ENCODE data around the gene TMEM179B.
"Not testable (repeated sequence)": the region's sequence is repeated elsewhere in the genome, so short reads cannot be mapped to it uniquely, and the experiment has no call there.

The TMEM179B gene

GRCh38 chr11:62791501-62792201 is 4.4 kb downstream of the TMEM179B start, which contains the start of gene TMEM223:
Gene TMEM223 (minus strand): TSS chr11:62792006. CDS start chr11:62791994, 12 bp downstream.
- peak; percentile 94 for DNase-seq

GRCh38 chr11:62792202-62792575 is 5.0 kb downstream of the TMEM179B start:
- no peak for DNase-seq

DNA sequence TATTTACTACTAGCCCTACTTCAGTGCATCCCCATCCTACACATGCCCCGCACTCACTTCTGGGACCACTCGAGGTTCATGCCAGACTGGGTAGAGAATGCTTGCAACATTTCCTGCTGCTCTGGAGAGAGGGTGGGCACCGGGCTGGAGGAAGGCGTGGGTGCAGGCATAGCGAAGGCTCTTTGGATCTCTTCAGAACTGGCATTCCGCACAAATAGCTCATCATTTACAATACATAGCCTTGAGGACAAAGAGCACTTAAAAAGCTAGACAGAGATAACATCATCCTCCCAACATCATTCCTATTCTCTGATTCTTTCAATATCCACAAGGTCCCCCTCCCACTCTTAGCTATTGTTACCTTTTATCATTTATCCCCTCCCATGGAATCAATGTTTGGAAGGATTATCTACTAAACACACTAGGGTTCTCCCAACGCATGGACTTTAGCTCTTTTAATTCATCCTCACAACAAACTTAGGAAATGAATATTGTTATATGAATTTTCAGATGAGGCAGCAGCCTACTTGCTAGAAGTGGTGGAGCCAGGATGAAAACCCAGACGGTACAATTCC is 7.1 kb downstream of the TMEM179B start:
- no peak for DNase-seq

DNA sequence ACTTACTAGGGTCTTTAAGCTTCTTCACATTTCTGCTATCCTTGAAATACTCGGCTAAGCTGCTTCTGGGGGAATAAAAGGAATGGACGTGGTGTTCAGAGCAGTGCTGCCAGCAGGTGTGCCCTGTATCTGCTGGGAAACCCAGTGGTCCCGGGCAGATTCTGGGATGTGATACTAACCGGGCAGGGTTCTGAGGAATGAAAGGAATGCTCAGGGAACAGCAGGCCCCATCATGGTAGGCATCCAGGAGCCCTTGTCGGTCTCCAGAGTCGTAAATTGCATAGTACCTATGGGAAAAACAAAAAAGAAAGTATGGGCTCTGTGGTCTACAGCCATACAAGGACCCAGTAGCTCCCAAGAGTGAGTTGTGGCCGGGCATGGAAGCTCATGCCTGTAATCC is 9.1 kb downstream of the TMEM179B start:
- DNase-seq = no peak

- no peak for DNase-seq
Measured at GRCh38 chr11:62799486-62799885, 12.3 kb downstream of the TMEM179B start.

GRCh38 chr11:62801071-62801470 is 13.9 kb downstream of the TMEM179B start:
- no peak for DNase-seq

DNA sequence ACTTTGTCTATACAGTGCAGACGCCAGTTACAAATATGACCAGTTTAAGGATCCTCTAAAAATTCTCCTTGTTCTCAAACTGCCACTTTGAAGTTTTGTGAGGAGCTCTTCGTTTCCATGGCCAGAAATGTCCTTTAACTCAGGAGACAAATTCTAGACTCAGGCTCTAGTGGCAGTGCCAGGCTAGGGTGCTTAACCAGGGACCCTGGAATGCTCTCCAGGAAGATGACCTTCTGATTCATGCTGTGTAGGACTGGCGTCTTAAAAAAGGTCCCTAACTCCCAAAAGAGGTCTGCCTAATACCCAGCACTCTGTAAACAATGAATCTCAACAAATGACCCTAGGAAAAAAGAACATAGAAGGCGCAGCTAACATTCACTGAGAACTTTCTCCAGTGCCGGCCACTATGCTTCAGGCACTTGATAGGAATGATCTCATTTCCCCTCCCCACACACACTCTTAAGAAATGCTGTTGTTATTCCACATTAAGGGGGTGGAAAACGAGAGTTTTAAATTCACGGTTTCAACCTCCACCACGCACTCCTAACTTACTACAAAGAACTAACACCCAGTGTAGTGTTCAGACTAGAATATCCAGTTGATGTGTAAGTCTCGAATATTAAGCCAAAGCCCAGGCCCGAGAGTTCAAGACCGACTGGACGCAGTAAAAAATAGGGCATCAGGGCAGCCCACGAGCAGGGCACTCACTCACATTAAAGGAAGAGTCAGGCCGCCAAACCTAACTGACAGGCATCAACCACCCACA is 17.3 kb downstream of the TMEM179B start:
- DNase-seq = no peak

DNA sequence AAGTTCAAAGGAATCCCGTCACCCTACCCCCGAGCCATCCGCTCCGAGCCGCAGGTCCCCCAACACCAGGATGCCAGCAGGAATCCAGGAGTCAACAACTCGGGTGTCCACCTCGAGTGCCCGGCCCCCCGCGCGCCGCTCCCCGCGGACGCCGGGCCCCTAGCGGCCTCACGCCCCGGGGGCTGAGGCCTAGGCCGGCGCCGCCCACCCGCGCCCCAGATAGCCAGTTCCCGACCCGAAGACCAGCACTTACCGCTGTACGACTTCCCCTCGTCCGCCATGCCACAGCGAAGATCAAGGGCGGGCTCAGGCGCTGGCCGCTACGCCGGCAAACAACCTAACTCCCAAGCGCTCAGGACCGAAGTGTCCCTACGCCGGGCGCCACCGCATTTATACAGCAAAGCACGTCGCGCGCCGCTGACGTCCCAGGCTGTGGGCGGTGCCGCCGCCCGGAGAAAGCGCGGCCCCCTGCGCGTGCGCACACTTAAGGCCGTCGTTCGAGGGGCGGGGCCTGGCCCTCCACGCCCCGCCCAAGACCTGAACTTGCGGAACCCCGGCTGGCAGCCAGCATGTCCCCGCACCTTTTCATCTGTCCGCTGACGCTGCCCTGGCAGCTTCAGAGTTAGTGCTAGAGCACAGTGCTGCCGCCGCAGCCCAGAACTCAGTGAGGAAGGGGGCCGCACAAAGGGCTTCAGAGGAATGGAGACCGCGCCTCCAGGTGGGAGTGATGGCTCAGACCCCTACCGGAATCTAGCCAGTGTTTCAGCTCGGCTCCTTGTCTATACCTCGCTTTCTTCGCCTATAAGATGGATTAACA is 18.1 kb downstream of the TMEM179B start, which contains the start of gene NXF1:
Gene NXF1, minus strand, starts transcription at position 365 of the 817 bp plus-strand sequence. Its CDS starts 84 bp downstream, at position 281.
- DNase-seq = peak; percentile 97

- DNase-seq = peak; percentile 32
Measured at GRCh38 chr11:62805961-62806441, 18.8 kb downstream of the TMEM179B start.

DNA sequence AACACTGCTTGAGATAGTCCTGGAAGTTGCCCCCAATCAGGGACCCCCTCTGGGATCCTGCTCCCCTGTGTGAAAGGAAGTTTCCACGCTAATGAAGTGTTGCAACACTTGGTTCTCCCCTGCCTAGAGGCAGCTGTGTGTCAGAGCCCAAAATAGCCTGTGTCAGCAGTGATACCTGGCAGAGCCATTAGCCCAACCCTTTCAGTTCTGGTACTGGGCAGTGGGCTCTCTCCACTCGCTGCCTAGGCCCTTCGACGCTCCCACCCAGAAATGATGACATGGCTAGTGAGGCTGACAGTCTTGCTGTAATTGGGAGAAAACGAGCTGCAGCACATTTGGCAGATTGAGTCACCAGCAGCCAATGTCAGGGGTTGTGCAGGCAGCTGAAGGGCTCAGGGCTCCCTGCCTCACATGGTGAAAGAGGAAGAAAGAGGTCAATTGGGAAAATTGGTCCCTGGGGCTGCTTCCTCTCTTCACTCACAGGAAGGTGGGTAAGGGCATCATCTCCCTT is 19.5 kb downstream of the TMEM179B start:
- DNase-seq = no peak

- DNase-seq = no peak
Measured at GRCh38 chr11:62810748-62811147, 23.5 kb downstream of the TMEM179B start.

- DNase-seq = no peak
Measured at GRCh38 chr11:62811659-62812058, 24.5 kb downstream of the TMEM179B start.

DNA sequence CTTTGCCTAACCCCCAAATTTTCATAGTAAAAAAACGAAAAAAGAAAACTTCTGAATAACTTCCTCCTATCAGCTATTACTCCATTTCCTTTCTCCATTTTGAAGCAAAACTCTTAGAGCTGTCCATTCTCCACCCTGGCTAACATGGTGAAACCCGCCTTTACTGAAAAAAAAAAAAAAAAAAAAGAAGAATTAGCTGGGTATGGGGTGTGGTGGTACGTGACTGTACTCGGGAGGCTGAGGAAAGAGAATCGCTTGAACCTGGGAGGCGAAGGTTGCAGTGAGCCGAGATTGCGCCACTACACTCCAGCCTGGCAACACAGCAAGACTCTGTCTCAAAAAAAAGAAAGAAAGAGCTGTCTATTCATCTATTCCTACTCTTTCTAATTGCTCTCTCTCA is 29.4 kb downstream of the TMEM179B start:
- DNase-seq = no peak

GRCh38 chr11:62817129-62817528 is 29.9 kb downstream of the TMEM179B start:
- DNase-seq = no peak

GRCh38 chr11:62823677-62824076 is 36.5 kb downstream of the TMEM179B start:
- no peak for DNase-seq

- DNase-seq = not testable (repeated sequence)
Measured at GRCh38 chr11:62828130-62828529, 40.9 kb downstream of the TMEM179B start.

- no peak for DNase-seq
Measured at GRCh38 chr11:62830904-62831519, 43.8 kb downstream of the TMEM179B start.

DNA sequence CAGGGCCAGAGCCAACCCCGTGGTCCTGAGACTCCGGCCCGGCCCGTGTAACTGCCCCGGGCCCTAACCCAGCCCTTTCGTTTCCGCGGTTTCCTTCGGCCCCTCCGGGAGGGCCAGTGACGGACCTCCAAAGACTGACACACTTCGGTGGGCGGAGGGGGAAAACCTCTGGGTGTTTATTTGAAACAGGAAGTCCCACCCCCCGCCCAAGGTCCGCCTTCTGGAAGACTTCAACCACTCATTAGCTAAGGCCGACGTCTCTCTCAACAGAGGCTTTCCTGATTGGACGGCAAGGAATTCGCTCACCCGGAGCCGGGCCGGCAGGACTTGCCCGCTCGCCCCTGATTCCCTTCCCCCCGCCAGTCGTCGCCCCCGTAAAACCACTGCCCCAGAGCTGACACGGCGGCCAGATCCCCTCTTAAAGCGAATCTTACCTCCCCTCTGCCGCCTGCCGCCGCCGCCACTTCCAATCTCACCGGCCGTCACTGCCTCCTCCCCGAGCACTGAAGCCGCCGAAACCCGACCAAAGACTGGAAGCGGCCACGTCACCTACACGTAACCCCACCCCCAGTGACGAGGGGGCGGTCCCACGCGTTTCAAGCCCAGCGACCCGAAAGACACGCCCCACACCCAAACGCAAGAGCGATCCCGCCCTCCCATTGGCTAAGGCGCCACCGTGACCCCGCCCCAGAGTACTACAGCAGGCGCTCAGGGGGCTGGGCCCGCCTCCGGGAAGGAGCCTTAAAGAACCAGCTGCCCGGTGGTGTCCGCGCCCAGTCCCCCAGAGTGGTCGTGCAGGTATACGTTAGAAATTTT is 44.5 kb downstream of the TMEM179B start, which contains the start of gene STX5:
Gene STX5, minus strand, starts transcription at position 532 of the 816 bp plus-strand sequence. CDS start 808 bp downstream, outside the sequence.
- peak; percentile 100 for DNase-seq

DNA sequence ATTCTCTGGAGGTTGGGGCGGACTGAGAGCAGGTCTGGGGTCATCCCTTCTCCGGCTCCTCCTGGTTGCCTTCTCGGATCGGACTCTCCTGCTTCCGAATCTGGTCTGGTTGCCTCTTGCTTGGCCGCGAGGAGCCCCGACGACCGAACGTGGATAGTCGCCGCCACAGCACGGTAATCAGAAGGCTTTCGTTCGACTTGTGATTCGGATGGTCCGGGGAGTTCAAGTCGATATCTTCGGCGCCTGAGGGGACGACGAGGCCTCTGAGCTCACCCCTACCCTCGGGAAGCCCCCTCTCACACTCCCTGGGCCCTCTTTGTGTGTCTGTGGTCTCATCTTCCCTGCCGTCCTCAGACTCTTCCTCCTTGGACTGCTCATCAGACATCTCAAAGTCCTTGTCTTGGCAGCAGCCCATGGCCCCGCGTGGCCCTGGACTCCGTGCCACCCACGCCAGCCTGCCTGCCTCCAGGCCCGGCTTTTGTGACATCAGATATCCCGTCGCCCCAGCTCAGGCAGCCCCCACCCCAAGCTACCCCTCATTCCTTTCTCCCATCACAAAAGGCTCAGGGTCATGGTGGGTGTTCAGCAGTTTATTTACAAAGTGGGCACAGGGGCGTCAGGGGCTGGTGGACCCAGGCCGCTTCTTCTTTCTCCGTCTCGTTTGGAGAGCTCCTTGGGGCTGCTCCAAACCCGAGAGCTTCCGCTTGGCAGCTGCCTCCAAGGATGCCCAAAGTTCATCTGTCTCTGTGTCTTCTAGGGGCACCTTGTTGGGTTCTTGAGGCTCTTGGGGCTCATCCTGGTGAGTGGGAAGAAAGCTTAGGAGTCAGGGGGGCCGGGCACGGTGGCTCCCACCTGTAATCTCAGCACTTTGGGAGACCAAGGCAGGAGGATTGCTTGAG is 45.4 kb downstream of the TMEM179B start, which contains the start of gene TEX54:
Gene TEX54, minus strand, starts transcription at position 506 of the 899 bp plus-strand sequence.
- DNase-seq = peak; percentile 25

DNA sequence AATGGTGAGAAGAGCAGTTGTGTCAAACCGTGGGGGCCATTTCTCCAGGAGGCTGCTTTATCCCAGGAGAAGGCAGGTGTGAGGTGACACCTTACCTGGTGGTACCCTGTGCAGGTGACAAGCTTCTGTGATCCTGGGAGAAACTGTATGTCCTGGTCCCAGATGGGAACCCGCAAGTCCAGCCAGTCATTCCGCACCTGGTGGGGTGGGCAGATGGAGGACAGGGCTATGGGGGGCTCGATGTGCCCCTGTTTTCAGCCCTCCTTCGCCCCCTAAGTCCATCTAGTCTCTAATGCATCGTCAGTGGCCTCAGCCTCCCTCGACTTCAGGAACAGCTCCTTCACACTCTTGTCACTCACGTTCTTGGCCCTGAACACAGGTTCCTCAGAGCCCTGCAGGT is 48.1 kb downstream of the TMEM179B start:
- no peak for DNase-seq
